ENCODE results near the gene TVP23C. TPM values are rescaled to one million over a fixed set of nuclear protein-coding genes. Genes with fewer than 3 reads are reported as not detected.
"Not testable (repeated sequence)": the region's sequence is repeated elsewhere in the genome, so short reads cannot be mapped to it uniquely, and the experiment has no call there.

TVP23C gene
- total and polyA plus RNA-seq, 12 donors = 4.0 to 51.8 (median 17.5) TPM

GRCh38 chr17:15507896-15508295, 55.4 kb downstream of the TVP23C start:
- Histone ChIP-seq H3K4me3 (no peak overlapping the region), H3K27ac (no peak overlapping the region), H3K9me3 (replicated peaks in 1 of 3) (no peaks in the 10 kb centered on the region), H3K4me1 (replicated peaks in 1 of 2) (peaks cover 0 to 18% of the 10 kb centered on the region in 2 donors), H3K36me3 (replicated peaks in 1 of 2) (no peaks in the 10 kb centered on the region), H3K27me3 (no peaks in the 10 kb centered on the region)
- 90 to 98% (median 94%) methylated on average over 3 of the region's 3 CpGs for whole genome bisulfite sequencing, 4 donors
- no peak for DNase-seq
- intact Hi-C loops (cut with DNase I) = no loop called here
- TF ChIP-seq CTCF (IDR thresholded peaks at IDR 0.05) (no peak), POLR2A (IDR thresholded peaks at IDR 0.05) (no peak)

GRCh38 chr17:15507001-15507400, 56.3 kb downstream of the TVP23C start:
- Histone ChIP-seq H3K9me3 (replicated peaks in 1 of 3) (no peaks in the 10 kb centered on the region), H3K27ac (no peak overlapping the region), H3K4me1 (replicated peaks in 1 of 2) (peaks cover 0 to 17% of the 10 kb centered on the region in 2 donors), H3K4me3 (no peak overlapping the region), H3K27me3 (no peaks in the 10 kb centered on the region), H3K36me3 (replicated peaks in 1 of 2) (no peaks in the 10 kb centered on the region)
- TF ChIP-seq CTCF (IDR thresholded peaks at IDR 0.05) = no peak
- TF ChIP-seq POLR2A (IDR thresholded peaks at IDR 0.05) = no peak
- DNase-seq = peak in 1 of 7 donors; percentile 33
- 88 to 97% (median 97%) methylated on average over 9 of the region's 9 CpGs for WGBS, 4 donors
- intact Hi-C loops (cut with DNase I) = no loop called here

- H3K9me3 ChIP-seq (replicated peaks in 1 of 3); H3K27ac ChIP-seq; H3K36me3 ChIP-seq (replicated peaks in 1 of 2); H3K4me3 ChIP-seq; H3K27me3 ChIP-seq; intact Hi-C loops (cut with DNase I): not testable (repeated sequence)
- 90 to 99% (median 97%) methylated on average over 2 to 32 of the region's 32 CpGs for WGBS, 4 donors
- peaks cover 0 to 22% of the 10 kb centered on the region in 2 donors for H3K4me1 ChIP-seq (replicated peaks in 1 of 2)
- peak in 1 of 7 donors; percentile 18 for DNase-seq
Observed at GRCh38 chr17:15505708-15506107, 57.6 kb downstream of the TVP23C start.

GRCh38 chr17:15503731-15504130, 59.6 kb downstream of the TVP23C start:
- WGBS, 4 donors = 85 to 90% (median 89%) methylated on average over 2 of the region's 2 CpGs
- no peak overlapping the region for H3K27ac ChIP-seq
- H3K4me1 ChIP-seq (replicated peaks in 1 of 2) = peaks cover 0 to 11% of the 10 kb centered on the region in 2 donors
- H3K4me3 ChIP-seq = no peak overlapping the region
- intact Hi-C loops (cut with DNase I) = loop anchor here (5.0 kb wide), 1 partner anchor 241 kb away; no protein-coding TSS in a partner anchor
- H3K36me3 ChIP-seq (replicated peaks in 1 of 2) = no peaks in the 10 kb centered on the region
- no peaks in the 10 kb centered on the region for H3K27me3 ChIP-seq
- no peaks in the 10 kb centered on the region for H3K9me3 ChIP-seq (replicated peaks in 1 of 3)
- no peak for DNase-seq
- no peak for TF ChIP-seq CTCF (IDR thresholded peaks at IDR 0.05)

- Histone ChIP-seq H3K4me3 (peak overlapping the region in 1 of 4 donors; percentile 1), H3K9me3 (replicated peaks in 1 of 3) (no peaks in the 10 kb centered on the region), H3K27me3 (no peaks in the 10 kb centered on the region), H3K4me1 (replicated peaks in 1 of 2) (peaks cover 0 to 11% of the 10 kb centered on the region in 2 donors), H3K27ac (peak overlapping the region in 2 of 5 donors; percentile 62 to 76), H3K36me3 (replicated peaks in 1 of 2) (no peaks in the 10 kb centered on the region)
- TF ChIP-seq POLR2A (IDR thresholded peaks at IDR 0.05) (no peak), CTCF (IDR thresholded peaks at IDR 0.05) (peak; percentile 60 to 90 (median 83))
- DNase-seq = peak; percentile 77 to 92 (median 84)
- intact Hi-C loops (cut with DNase I) = loop anchor here (5.0 kb wide), 1 partner anchor 240 kb away; no protein-coding TSS in a partner anchor
- WGBS, 4 donors = 30 to 42% (median 37%) methylated on average over 25 to 32 of the region's 32 CpGs
Observed at GRCh38 chr17:15502369-15503112, 60.7 kb downstream of the TVP23C start.

Data from adrenal gland (tissue), 12 donors.